Activated CD4-positive, CD25-positive, alpha-beta regulatory T cell treated with anti-CD3 and anti-CD28 coated beads, Interleukin-2, amount 50 U/mL, for 16 hours (primary cell): ENCODE measurements around the gene WNT11.

Experiments used
- DNase-seq: peaks from one replicate; pipeline ENCODE4 v3.0.0-alpha.2; 2020; ENCODE audit warnings: low read depth, low spot score

Gene WNT11

DNA sequence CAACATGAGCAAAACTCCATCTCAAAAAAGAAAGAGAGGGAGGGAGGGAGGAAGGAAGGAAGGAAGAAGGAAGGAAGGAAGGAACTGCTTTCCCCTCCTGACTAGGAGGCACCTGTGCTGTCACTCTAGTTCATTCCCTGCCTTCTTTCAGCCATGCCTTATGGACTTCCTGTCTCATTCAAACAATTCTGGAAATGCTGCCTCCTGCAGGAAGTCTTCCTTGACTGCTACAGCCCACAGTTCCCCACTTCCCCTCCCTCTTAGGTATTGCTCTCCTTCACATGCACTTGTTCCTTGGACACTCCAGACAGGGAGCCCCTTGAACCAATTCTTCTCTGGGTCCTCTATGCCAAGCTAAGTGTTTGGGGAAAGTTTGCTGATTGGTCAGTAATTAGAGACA, 31.6 kb upstream of the WNT11 start:
- no peak for DNase-seq

DNA sequence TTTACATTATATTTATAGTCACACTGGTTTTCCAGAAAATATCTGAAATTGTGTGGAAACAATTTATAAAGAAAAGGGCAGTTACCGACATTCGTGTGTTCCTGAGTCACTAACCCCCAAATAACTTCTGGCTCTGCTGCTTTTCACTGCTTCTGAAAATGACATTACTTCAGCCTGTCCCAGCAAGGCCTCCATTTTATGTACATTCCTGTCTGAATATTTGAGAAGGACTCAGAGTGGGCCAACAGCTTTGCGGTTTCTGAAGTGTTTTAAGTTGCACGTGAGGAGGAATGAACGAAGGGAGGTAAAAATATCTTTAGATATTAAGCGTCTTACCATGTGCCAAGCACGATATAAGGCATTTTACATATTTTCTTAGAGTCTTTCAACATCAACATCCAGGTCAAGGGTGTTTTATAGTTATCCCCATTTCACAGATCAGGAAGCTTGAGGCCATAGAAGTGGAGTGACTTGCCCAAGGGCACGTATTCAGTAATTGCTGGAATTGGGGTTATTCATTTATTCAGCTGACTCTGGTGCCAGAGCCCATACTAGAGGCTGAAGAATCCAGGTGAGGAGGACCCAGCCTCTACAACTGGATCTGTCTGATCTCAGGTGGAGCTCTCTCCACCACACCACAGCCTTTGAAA, 30.8 kb upstream of the WNT11 start:
- DNase-seq = no peak

DNA sequence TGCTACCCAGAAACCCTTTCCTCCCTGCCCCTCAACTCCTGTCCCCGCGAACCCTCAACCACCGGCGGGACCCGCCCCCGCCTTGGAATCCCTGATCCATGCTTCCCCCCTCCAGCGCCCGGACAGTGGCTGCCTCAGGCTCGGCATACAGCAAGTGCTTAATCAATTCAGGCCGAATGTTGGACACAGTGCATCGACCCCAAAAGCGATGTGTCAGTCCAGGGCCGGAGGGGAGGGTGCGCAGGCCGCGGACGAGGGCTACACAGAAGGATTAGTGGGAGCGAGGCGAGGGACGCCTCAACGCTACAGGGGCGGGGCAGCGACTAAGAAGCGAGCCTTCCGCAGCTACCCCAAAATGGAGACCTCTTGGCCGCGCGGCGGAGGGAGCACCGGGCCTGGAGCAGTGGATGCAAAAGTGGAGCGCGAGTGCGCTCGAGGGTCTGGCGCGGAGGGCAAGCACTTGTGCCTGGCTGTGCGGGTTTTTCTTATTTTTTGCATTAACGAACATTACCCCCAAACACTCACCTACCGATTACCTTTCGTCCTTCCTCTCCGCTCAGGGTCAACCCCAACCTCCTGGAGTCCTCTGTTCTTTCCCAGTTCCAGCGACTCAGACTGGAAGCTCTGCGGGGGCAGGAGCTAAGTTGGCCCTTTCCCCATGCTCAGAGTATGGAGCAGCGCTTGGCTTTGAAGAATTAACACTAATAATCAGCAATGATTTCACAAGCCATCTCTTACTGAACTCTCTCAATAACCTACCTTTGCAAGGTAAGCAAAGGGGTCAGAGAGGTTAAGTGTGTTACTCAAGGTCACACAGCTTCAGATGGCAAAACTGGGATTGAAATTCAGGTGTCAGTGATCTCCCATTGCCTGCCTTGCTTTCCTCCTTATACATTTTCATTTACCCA, 30.0 kb upstream of the WNT11 start:
- no peak for DNase-seq

DNA sequence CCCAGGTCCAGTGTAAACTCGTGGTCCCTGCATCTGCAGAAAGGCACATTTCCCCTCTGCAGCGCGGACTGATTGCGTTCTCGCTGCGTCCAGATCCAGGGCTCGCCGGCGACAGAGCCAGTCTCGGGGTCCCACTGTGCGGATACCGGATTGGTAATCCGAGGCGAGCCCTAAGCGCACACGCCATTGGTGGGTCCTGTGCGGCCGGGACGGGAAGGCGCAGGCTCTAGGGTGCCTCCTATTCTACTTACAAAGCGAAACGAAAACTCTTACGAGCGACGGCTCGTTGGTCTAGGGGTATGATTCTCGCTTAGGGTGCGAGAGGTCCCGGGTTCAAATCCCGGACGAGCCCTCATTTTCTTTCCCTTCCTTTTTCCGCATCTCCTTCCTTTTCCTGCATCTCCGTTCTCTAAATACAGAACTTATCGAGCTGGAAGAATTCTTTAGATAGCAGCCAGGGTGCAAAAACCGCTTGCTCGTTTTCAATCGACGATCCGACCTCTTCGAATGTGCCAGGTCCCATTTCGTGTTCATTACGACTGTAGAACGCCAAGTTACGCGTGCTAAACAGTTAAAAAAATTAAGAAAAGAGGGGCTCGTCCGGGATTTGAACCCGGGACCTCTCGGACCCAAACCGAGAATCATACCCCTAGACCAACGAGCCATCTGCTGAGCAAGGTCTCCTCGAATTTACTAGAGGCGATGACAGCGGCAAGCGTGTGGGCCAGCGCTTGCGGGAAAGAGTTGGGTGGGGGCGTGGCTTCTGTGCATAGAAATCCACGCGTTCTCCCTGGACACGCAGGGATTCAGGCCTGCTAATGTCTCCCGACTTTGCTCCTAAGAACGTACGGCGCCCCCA, 29.2 kb upstream of the WNT11 start:
- DNase-seq = peak; percentile 79

DNA sequence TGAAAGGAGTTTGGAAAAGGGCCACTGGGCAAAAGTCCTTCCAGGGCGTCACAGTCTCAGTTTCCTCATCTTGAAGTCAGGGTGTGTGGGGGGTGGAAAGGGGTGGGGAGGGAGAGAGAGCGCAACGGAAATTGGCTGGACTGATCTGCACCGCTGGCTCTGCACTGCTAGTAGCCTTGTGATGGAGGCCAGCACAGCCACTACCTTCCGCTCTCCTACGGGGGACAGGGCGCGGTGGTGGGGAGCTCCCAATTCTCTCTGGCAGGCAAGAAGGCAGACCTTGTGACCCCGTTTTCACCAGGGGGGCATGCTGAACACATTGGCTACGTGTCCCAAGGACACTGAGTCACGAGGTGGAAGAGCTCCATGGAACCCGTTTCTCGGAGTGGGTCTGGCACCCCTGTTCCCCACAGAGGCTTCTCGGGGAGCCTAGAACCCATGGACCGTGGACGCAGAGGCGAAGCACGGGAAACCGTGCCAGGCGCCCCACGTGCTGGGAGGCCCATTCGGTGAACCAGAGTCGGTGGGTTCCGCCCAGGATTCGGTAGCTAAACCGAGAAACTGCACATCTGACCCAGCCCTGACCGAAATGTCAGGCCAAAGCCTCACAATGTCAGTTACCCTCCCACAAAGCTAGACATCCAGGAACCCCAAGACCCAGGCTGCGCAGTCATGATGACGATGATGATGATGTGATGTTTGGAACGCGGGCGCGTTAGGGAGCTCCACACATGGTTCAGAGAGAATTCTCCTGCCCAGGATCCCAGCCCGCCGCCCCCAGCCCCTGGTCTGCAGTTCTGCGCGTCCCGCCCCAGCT, 28.3 kb upstream of the WNT11 start:
- DNase-seq = no peak

DNA sequence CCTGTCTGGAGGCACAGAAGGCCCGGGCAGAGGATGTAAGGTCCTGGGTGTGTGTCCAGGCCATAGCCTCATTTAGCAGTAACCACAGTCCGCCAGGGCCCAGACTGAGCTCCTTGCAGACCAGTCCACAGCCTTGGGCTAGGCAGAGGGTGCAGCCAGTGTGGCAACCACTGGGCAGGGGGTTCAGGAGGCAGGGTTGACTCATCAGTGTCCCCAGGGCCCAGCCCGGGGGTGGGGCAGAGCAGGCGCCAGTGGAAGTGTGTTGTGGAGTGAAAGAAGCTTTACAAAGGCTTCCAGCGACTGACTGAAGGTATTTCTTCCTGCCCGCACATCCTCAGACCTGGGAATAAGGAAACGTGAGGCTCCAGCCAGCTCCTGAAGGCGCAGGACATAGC, 27.7 kb upstream of the WNT11 start:
- DNase-seq = no peak

DNA sequence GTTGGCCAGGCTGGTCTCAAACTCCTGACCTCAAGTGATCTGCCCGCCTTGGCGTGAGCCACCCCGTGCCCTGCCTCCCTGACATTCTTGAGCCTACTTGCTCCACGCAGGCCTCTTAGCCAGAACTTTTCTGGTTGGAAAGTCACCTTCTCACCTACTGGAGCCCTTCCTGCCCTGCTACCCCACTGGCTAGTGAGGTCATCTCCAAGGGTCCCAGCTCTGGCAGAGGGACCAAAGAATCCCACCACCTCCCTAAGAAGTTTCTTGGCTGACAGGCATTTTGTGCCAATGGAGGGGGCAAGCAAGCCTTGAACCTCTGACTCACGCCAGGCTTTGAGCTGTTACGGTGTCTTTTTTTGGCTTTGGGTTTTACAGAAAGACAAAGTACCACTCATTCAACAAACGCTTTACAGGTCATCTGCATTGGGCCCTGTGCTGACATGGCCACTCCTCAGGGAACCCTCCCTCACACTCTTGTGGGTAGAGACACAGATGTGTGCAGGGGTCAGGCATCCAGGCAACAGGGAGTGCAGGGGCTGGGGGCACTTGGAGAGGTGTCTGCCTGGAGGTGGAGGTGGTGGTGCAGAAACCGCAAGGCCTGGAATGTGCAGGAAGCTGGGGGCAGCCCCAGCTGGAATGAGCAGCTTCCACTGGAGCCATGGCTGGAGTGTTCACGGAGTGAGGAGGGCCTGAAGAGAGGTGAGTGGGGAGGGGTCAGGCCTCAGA, 27.1 kb upstream of the WNT11 start:
- DNase-seq = no peak

DNA sequence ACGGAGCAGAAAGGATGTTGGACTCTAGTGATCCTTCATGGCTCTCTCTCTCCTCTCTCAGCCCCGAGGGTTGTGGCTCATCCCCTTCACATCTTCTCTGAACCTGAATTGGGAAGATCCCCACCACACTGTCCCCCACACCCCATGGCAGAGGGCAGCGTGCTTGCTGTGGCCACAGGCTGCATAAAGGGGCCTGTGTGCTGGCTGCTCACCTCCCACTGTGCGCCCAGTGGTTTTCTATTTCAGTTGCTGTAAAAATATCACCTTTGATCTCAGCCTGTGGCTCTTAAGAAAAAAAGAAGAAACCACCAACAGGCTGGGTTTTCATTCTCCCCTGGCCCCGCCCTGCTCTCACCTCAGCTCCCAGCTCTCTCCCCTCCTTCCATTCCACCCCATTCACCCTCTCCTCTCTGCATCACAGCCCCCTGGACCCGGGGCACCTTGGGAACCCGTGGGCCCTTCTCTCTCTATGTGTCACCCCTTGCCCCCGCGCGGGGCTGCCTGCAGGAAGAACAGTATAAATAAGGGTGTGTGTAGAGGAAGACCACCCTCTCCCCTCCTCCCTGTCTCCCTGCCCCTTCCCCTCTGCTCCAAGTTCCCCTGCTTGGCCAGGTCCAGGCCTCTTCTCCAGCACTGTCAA, 25.8 kb upstream of the WNT11 start:
- DNase-seq = no peak

DNA sequence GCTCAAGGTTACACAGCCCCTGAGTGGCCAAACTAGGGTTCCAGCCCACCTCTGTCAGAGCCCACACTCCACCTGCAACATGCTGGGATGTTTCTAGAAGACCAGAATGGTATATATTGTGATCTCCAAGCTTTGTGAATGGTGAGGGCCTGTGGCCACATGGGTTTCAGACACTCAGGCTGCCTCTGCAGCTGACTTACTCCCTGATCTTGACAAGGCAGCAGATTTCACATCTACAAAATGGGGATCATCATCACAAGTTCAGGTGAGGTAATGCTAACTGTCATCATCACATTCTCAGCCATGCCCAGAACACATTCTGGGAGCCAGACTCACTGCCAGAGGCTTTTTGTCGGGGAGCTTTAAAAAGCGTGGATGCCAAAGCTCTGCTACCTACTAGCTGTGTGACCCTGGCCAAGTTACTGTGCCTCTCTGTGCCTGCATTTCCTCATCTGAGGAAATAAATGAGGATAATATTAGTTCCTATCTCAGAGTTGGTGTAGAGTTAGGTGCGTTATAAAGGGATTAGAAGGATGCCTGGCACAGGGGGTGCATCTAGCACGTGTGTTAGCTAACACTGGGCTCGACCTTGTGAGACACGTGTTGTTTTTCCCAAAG, 24.9 kb upstream of the WNT11 start:
- no peak for DNase-seq

DNA sequence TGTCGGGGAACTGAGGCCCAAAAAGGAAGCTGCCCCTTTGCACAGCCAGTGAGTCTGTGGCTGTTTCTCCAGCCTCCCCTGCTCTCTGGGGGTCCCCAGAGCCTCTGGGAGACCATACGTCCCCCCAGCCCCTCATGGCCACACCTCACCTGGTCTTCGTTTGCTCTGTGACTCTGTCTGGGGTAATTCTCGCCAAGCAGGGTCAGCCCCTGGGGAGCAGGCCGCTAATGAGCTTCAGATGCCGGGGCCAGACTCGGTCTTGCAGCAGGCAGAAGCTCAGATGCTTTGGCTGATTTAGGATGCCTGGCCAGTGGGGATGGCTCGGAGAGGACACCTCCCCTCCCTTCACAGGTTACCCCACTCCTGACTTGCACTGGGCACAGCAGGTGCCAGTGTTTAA, 24.1 kb upstream of the WNT11 start:
- DNase-seq = no peak

DNA sequence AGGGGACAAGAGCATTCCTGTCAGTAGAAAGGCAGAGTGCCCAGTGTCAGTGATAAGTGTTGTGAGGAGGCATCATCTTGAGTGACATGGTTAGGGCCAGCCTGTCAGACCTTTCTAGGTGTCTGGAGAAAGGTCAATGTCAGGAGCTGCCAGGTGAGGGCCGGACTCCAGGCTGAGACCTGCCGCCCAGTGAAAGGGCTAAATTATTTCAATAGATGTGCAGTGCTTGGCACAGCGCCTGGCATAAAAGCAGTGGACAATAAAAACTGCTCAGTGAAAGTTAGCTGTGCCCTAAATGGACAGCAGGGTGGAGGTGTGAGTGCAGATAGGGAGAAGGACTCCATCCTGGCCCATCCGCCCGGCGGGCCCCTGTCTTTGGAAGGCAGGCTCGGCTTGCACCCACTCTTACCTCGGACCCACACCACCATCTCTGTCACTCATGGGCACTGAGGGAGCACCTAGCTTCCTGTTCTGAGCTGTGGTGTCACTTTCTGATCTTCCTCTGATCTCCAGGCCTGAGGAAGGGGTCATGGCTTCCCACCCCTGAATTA, 23.5 kb upstream of the WNT11 start:
- DNase-seq = no peak

DNA sequence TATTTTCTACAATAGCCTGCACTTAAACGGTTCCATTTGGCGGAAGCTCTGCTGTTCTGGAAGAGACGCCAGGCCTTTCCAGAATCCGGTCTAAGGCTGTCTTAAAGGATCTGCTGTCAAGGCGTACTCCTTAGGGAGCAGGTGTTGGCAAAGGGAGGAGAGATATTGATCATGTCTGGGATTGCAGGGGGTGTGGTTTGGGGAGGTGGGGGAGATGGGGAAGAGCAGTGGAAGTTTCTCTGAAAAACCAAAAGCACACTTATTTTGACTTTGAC, 22.5 kb upstream of the WNT11 start:
- no peak for DNase-seq

DNA sequence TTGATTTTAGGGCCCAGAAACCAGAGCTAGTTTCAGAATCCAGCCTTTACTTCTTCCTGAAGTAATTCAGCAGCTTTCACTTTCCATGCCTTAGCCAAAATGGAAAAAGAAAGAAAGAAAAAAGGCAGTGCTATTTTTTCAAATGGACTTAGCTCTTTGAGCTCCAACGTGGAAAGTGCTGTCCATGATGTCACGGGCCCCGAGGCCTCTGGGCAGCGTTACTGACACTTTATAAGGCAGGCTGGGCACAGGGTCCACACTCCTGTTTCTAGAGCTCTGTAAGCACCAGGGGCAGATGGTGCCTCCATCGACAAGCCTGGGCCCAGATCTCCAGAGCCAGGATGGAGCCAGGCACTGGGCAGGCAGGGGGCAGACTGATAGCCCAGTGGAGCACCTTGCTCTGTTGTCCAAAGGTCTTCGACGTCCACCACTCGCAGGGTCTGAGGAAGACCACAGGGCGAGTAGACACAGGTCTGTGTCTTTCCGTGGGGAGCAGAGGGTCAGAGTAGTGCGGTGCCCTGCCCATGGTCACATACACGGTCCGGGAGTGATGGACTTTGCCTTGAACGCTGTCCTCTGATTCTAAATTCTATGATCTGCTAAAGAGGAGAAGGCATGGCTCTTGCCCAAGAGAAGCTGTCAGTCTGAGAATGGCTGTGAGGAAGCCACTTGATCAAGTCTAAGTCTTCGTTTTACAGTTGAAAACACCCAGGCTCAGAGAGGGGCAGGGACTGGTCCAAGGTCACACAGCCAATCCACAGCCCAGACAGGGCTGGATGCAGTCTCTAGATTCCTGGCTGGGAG, 22.0 kb upstream of the WNT11 start:
- no peak for DNase-seq

DNA sequence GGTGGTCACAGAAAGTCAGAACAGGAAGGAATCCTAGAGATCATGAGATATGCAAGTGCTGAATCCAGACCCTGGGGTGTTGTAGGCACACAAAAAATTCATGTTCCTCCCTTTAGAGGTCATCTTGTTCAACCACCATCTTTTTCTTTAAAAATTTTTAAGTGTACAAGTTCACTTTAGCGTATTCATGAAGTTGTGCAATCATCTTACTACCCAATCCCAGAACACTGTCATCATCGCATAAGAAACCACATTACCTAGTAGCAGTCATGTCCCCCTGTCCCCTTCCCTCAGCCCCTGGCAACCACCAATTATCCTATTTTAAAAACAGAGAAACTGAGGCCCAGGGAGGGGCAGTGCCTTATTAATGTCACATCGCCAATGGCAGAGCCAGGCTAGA, 20.3 kb upstream of the WNT11 start:
- no peak for DNase-seq

DNA sequence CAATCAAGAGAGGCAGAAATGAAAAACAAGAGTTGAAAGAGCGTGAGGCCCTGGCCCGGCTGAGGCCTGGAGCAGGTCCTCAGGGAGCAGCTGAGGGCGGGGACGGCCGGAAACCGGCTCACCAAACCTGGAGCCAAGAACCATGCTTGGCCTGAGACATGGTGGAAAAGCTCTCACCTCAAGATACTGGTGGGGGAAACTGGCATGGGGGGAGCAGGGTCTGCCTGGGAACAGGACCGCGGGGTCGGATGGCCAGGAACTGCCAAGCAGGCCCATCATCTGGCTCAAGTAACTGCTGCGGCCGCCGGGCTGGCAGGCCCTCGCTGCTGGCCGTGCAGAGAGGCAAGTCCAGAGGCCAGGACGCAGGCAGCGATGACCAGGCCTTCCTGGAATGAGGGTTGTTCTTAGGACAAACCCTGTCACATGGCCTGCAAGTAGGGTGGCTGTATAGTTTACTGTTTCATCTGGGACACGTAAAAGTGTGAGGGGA, 18.9 kb upstream of the WNT11 start:
- DNase-seq = no peak

DNA sequence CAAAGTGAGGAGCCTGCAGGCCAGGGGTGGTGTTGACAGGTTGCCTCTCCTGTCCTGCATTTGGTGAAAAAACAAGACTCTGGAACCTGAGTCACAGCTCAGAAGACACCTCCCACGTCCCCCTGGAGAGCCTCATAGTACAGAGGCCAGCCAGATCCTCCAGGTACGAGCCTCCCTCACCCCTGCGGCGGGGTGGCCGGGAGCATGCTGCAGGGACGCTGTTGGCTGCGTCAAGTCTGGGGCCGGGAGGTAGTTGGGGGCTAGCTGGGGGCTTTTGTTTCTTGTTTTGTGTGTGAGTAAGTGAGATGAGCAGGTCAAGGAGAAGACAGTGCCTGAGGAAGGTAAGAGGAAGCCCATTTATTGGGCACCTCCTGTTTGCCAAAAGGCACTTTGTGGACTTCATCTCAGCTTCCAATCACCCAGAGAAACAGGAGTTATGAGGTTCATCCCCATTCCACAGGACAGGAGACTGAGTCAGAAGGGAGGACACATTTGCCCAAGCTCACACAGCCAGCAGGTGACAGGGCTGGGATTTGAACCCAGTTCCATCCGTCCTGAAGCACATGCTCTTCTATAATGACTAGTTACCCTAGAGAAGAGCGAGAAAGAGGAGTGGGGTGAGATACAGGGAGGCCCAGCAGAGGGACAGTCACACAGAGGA, 18.3 kb upstream of the WNT11 start:
- no peak for DNase-seq

DNA sequence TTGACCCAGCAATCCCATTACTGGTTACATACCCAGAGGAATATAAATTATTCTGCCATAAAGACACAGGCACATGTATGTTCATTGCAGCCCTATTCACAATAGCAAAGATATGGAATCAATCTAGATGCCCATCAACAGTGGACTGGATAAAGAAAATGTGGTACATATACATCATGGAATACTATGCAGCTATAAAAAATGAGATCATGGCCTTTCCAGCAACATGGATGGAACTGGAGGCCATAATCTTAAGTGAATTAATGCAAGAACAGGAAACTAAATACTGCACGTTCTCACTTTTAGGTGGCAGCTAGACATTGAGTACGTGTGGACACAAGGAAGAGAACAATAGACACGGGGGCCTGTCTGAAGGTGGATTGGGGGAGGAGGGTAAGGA, 15.1 kb upstream of the WNT11 start:
- DNase-seq = no peak

DNA sequence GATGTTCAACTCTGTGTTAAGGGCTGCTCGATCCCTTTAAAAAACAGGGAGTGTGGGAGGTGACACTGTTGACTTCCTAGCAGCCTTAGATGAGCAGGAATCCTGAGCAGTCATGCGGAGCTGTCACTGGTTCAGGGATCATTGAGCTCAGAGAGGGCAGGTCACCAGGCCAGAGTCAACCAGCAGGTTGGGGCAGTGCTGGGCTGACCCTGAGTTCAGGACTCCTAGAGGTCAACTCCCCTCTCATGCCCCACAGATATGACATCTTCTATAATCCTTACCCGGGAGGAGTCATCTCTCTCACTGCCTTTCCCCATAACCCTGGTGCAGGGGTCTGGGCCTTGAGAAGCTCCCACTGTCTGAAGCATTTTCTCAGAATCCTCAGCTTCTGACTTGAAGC, 12.9 kb upstream of the WNT11 start:
- no peak for DNase-seq
